PC-9 (cell line): ENCODE data around the gene DNAJB13.

Experiments
- EZH2 ChIP-seq: fragments of 200-600 bp; sonication (generic); IDR thresholded peaks from 2 replicates; pipeline ENCODE4 v1.8.0; 2017; ENCODE audit warnings: antibody characterized with exemption, low read depth
- TF ChIP-seq, protein P1 (sequence below): fragments of 200-600 bp; sonication (generic); conservative IDR thresholded peaks from 2 replicates; pipeline ENCODE4 v1.6.1; 2017; ENCODE audit warnings: mixed run types, antibody characterized with exemption, mild to moderate bottlenecking, moderate library complexity

DNA sequence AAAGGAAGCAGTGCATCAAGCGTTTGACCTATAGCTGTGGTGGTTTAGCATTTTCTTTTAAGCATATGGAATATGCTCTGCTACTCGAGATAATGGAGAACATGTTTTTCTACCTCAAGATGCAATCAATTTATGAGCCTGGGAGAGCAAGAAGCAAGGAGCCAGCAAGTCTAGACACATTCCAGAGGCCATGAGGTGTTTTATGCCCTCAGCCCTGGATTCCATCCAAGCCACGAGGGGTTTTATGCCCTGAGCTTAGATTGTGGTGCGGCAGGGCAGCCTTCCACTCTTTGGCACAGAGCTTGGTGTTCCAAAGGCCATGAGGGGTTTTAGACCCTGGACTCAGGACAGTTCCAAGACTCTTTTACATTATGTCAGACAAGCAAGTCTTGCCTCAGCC, 11.7 kb upstream of the DNAJB13 start:
- TF ChIP-seq, protein P1, sequence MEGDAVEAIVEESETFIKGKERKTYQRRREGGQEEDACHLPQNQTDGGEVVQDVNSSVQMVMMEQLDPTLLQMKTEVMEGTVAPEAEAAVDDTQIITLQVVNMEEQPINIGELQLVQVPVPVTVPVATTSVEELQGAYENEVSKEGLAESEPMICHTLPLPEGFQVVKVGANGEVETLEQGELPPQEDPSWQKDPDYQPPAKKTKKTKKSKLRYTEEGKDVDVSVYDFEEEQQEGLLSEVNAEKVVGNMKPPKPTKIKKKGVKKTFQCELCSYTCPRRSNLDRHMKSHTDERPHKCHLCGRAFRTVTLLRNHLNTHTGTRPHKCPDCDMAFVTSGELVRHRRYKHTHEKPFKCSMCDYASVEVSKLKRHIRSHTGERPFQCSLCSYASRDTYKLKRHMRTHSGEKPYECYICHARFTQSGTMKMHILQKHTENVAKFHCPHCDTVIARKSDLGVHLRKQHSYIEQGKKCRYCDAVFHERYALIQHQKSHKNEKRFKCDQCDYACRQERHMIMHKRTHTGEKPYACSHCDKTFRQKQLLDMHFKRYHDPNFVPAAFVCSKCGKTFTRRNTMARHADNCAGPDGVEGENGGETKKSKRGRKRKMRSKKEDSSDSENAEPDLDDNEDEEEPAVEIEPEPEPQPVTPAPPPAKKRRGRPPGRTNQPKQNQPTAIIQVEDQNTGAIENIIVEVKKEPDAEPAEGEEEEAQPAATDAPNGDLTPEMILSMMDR, result no peak
- TF ChIP-seq EZH2, result no peak
